ENCODE data around the gene TUBB1. TPM values are rescaled to one million over a fixed set of nuclear protein-coding genes. Genes with fewer than 3 reads are reported as not detected.
"Not testable (repeated sequence)": the region's sequence is repeated elsewhere in the genome, so short reads cannot be mapped to it uniquely, and the experiment has no call there.

TUBB1 gene
- total RNA-seq, 2 donors from 2014 or later, result not detected

DNA sequence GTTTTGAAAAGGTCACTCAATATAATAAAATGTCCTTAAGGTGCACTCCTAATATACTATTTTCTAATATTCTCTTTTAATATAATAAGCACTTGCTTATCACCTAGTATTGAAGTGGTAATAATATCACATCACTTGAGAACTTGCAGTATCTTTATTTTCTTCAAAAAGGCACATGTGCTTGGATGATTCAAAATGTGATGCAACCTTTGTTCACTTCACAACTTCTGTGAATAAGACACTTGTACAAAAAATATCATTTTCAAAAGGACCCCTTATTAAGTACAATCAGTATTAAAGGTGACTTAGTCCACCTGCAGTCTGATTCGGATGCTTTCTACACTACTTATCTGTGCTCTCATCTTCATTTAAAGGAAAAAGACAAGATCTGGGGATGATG is 20.0 kb downstream of the TUBB1 start:
- Histone ChIP-seq H3K4me3 (ENCODE audit: low read length) (no peak overlapping the region), H3K27ac (ENCODE audit: low read depth, low read length) (no peak overlapping the region), H3K4me1 (ENCODE audit: control insufficient read depth, insufficient read depth, low read length) (no peaks in the 10 kb centered on the region), H3K9me3 (ENCODE audit: control insufficient read depth, low read length) (no peaks in the 10 kb centered on the region), H3K36me3 (ENCODE audit: control insufficient read depth, insufficient read depth, low read length) (peaks cover 52% of the 10 kb centered on the region), H3K9ac (ENCODE audit: extremely low read depth, low read length, poor library complexity, severe bottlenecking) (no peak overlapping the region), H3K27me3 (ENCODE audit: control insufficient read depth, insufficient read depth, low read length, poor library complexity, severe bottlenecking) (no peaks in the 10 kb centered on the region)
- Mint-ChIP-seq H3K36me3 (ENCODE audit: low read depth) (peaks cover 46% of the 10 kb centered on the region), H3K4me3 (no peak overlapping the region), H3K27me3 (ENCODE audit: insufficient read depth) (peaks cover 7% of the 10 kb centered on the region), H3K4me1 (peaks cover 12% of the 10 kb centered on the region), H3K27ac (no peak overlapping the region), H3K9me3 (no peaks in the 10 kb centered on the region)
- 97 to 100% methylated on average over 1 of the region's 1 CpG for WGBS, 2 experiments (ENCODE audit: insufficient coverage in 1 of 2, insufficient read length in 1 of 2)
- no peak for DNase-seq
- TF ChIP-seq, protein P1, sequence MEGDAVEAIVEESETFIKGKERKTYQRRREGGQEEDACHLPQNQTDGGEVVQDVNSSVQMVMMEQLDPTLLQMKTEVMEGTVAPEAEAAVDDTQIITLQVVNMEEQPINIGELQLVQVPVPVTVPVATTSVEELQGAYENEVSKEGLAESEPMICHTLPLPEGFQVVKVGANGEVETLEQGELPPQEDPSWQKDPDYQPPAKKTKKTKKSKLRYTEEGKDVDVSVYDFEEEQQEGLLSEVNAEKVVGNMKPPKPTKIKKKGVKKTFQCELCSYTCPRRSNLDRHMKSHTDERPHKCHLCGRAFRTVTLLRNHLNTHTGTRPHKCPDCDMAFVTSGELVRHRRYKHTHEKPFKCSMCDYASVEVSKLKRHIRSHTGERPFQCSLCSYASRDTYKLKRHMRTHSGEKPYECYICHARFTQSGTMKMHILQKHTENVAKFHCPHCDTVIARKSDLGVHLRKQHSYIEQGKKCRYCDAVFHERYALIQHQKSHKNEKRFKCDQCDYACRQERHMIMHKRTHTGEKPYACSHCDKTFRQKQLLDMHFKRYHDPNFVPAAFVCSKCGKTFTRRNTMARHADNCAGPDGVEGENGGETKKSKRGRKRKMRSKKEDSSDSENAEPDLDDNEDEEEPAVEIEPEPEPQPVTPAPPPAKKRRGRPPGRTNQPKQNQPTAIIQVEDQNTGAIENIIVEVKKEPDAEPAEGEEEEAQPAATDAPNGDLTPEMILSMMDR (conservative IDR thresholded peaks at IDR 0.05), result no peak

- Mint-ChIP-seq H3K9me3 (no peaks in the 10 kb centered on the region), H3K4me3 (peak overlapping the region; percentile 78), H3K27me3 (ENCODE audit: insufficient read depth) (peaks cover 14% of the 10 kb centered on the region), H3K36me3 (ENCODE audit: low read depth) (peaks cover 35% of the 10 kb centered on the region), H3K27ac (no peak overlapping the region), H3K4me1 (peaks cover 12% of the 10 kb centered on the region)
- H3K36me3 ChIP-seq (ENCODE audit: control insufficient read depth, insufficient read depth, low read length), result peaks cover 39% of the 10 kb centered on the region
- TF ChIP-seq, protein P1 (conservative IDR thresholded peaks at IDR 0.05), result no peak
- no peak overlapping the region for H3K27ac ChIP-seq (ENCODE audit: low read depth, low read length)
- WGBS, 2 experiments (ENCODE audit: insufficient coverage in 1 of 2, insufficient read length in 1 of 2), result 90 to 92% methylated on average over 4 to 5 of the region's 5 CpGs
- H3K4me1 ChIP-seq (ENCODE audit: control insufficient read depth, insufficient read depth, low read length), result no peaks in the 10 kb centered on the region
- no peaks in the 10 kb centered on the region for H3K27me3 ChIP-seq (ENCODE audit: control insufficient read depth, insufficient read depth, low read length, poor library complexity, severe bottlenecking)
- no peaks in the 10 kb centered on the region for H3K9me3 ChIP-seq (ENCODE audit: control insufficient read depth, low read length)
- peak overlapping the region; percentile 84 for H3K4me3 ChIP-seq (ENCODE audit: low read length)
- H3K9ac ChIP-seq (ENCODE audit: extremely low read depth, low read length, poor library complexity, severe bottlenecking), result no peak overlapping the region
- no peak for DNase-seq
These were observed 21.4 kb downstream of the TUBB1 start for GRCh38 chr20:59040667-59041066.

- not testable (repeated sequence) for H3K9me3 Mint-ChIP-seq; DNase-seq; H3K4me1 ChIP-seq (ENCODE audit: control insufficient read depth, insufficient read depth, low read length); H3K27ac ChIP-seq (ENCODE audit: low read depth, low read length); H3K9me3 ChIP-seq (ENCODE audit: control insufficient read depth, low read length); H3K27ac Mint-ChIP-seq; H3K27me3 ChIP-seq (ENCODE audit: control insufficient read depth, insufficient read depth, low read length, poor library complexity, severe bottlenecking); H3K9ac ChIP-seq (ENCODE audit: extremely low read depth, low read length, poor library complexity, severe bottlenecking)
- peaks cover 28% of the 10 kb centered on the region for H3K36me3 Mint-ChIP-seq (ENCODE audit: low read depth)
- peaks cover 12% of the 10 kb centered on the region for H3K4me1 Mint-ChIP-seq
- peak overlapping the region; percentile 78 for H3K4me3 Mint-ChIP-seq
- H3K36me3 ChIP-seq (ENCODE audit: control insufficient read depth, insufficient read depth, low read length), result peaks cover 31% of the 10 kb centered on the region
- H3K4me3 ChIP-seq (ENCODE audit: low read length), result peak overlapping the region; percentile 84
- peaks cover 14% of the 10 kb centered on the region for H3K27me3 Mint-ChIP-seq (ENCODE audit: insufficient read depth)
- 93 to 94% methylated on average over 9 to 16 of the region's 16 CpGs for WGBS, 2 experiments (ENCODE audit: insufficient coverage in 1 of 2, insufficient read length in 1 of 2)
These were observed 22.3 kb downstream of the TUBB1 start for GRCh38 chr20:59041487-59041886.
